Duodenal mucosa (tissue), 2 donors: Measurements from ENCODE around the gene CHST7.

Experiments
- H3K27ac ChIP-seq: one replicate; pipeline ENCODE4 v1.7.0; 2013; ENCODE audit warnings: low read depth, low read length
- H3K27me3 ChIP-seq, 2 donors: one replicate each; pipeline ENCODE4 v1.7.0; 2013; ENCODE audit warnings: low read length in 2 of 2, control low read depth in 1 of 2; ENCODE audit not compliant: insufficient read depth in 2 of 2, control insufficient read depth in 1 of 2
- H3K36me3 ChIP-seq, 2 donors: one replicate each; pipeline ENCODE4 v1.7.0; 2013; ENCODE audit warnings: low read length in 2 of 2, control low read depth in 1 of 2; ENCODE audit not compliant: insufficient read depth in 2 of 2, control insufficient read depth in 1 of 2
- H3K4me1 ChIP-seq, 2 donors: one replicate each; pipeline ENCODE4 v1.7.0; 2013; ENCODE audit warnings: low read length in 2 of 2, control low read depth in 1 of 2; ENCODE audit not compliant: insufficient read depth in 2 of 2, control insufficient read depth in 1 of 2
- H3K4me3 ChIP-seq, 2 donors: one replicate each; pipeline ENCODE4 v1.7.0; 2013; ENCODE audit warnings: low read length in 2 of 2, low read depth in 1 of 2
- H3K9ac ChIP-seq, 2 donors: one replicate each; pipeline ENCODE4 v1.7.0; 2013; ENCODE audit warnings: low read length in 2 of 2, low read depth in 1 of 2
- H3K9me3 ChIP-seq, 2 donors: one replicate each; pipeline ENCODE4 v1.7.0; 2013; ENCODE audit warnings: low read length in 2 of 2, control low read depth in 1 of 2; ENCODE audit not compliant: control insufficient read depth in 1 of 2

The CHST7 gene

GRCh38 chrX:46572340-46572936, 1.1 kb upstream of the CHST7 start:
- Histone ChIP-seq H3K4me1 (peaks cover 0 to 4% of the 10 kb centered on the region in 2 donors), H3K27ac (no peak overlapping the region), H3K4me3 (no peak overlapping the region), H3K9ac (no peak overlapping the region), H3K27me3 (no peaks in the 10 kb centered on the region), H3K36me3 (no peaks in the 10 kb centered on the region), H3K9me3 (no peaks in the 10 kb centered on the region)

- Histone ChIP-seq H3K9ac (no peak overlapping the region), H3K4me3 (peak overlapping the region; percentile 60 to 68), H3K27ac (no peak overlapping the region)
These were observed 568 bp downstream of the CHST7 start for GRCh38 chrX:46573892-46574773.

GRCh38 chrX:46574774-46575381, 1.3 kb downstream of the CHST7 start:
- Histone ChIP-seq H3K4me3 (peak overlapping the region; percentile 60 to 68), H3K9ac (no peak overlapping the region), H3K27ac (no peak overlapping the region), H3K36me3 (no peaks in the 10 kb centered on the region), H3K27me3 (no peaks in the 10 kb centered on the region), H3K9me3 (no peaks in the 10 kb centered on the region), H3K4me1 (peaks cover 0 to 4% of the 10 kb centered on the region in 2 donors)

More at GRCh38 chrX:46573892-46574773, 568 bp downstream of the CHST7 start:
- no peaks in the 10 kb centered on the region for H3K27me3 ChIP-seq
- H3K4me1 ChIP-seq, result peaks cover 0 to 4% of the 10 kb centered on the region in 2 donors
- no peaks in the 10 kb centered on the region for H3K36me3 ChIP-seq
- H3K9me3 ChIP-seq, result no peaks in the 10 kb centered on the region

GRCh38 chrX:46575586-46575985, 2.0 kb downstream of the CHST7 start:
- H3K4me3 ChIP-seq, result peak overlapping the region; percentile 60 to 68
- H3K4me1 ChIP-seq, result peaks cover 0 to 4% of the 10 kb centered on the region in 2 donors
- no peaks in the 10 kb centered on the region for H3K9me3 ChIP-seq
- H3K9ac ChIP-seq, result no peak overlapping the region
- H3K27ac ChIP-seq, result no peak overlapping the region
- H3K27me3 ChIP-seq, result no peaks in the 10 kb centered on the region
- H3K36me3 ChIP-seq, result no peaks in the 10 kb centered on the region

- H3K9me3 ChIP-seq, result no peaks in the 10 kb centered on the region
- H3K27ac ChIP-seq, result no peak overlapping the region
- H3K27me3 ChIP-seq, result no peaks in the 10 kb centered on the region
- H3K36me3 ChIP-seq, result no peaks in the 10 kb centered on the region
- peaks cover 0 to 4% of the 10 kb centered on the region in 2 donors for H3K4me1 ChIP-seq
- no peak overlapping the region for H3K9ac ChIP-seq
- H3K4me3 ChIP-seq, result peak overlapping the region in 1 of 2 donors; percentile 68
These were observed 2.4 kb downstream of the CHST7 start for GRCh38 chrX:46575991-46576392.

- H3K9me3 ChIP-seq, result no peaks in the 10 kb centered on the region
- no peak overlapping the region for H3K4me3 ChIP-seq
- no peaks in the 10 kb centered on the region for H3K36me3 ChIP-seq
- no peaks in the 10 kb centered on the region for H3K27me3 ChIP-seq
- H3K27ac ChIP-seq, result no peak overlapping the region
- peaks cover 0 to 4% of the 10 kb centered on the region in 2 donors for H3K4me1 ChIP-seq
- no peak overlapping the region for H3K9ac ChIP-seq
These were observed 2.9 kb downstream of the CHST7 start for GRCh38 chrX:46576458-46576857.

- peaks cover 0 to 4% of the 10 kb centered on the region in 2 donors for H3K4me1 ChIP-seq
- H3K9me3 ChIP-seq, result no peaks in the 10 kb centered on the region
- no peaks in the 10 kb centered on the region for H3K36me3 ChIP-seq
- no peak overlapping the region for H3K4me3 ChIP-seq
- no peaks in the 10 kb centered on the region for H3K27me3 ChIP-seq
- H3K9ac ChIP-seq, result no peak overlapping the region
- no peak overlapping the region for H3K27ac ChIP-seq
These were observed 3.8 kb downstream of the CHST7 start for GRCh38 chrX:46577221-46578005.

- Histone ChIP-seq H3K9me3 (no peaks in the 10 kb centered on the region), H3K4me1 (peaks cover 0 to 4% of the 10 kb centered on the region in 2 donors), H3K27ac (no peak overlapping the region), H3K27me3 (no peaks in the 10 kb centered on the region), H3K4me3 (no peak overlapping the region), H3K9ac (no peak overlapping the region), H3K36me3 (no peaks in the 10 kb centered on the region)
These were observed 5.7 kb downstream of the CHST7 start for GRCh38 chrX:46579250-46579649.

- H3K9me3 ChIP-seq, result no peaks in the 10 kb centered on the region
- no peak overlapping the region for H3K27ac ChIP-seq
- no peaks in the 10 kb centered on the region for H3K4me1 ChIP-seq
- H3K4me3 ChIP-seq, result no peak overlapping the region
- no peaks in the 10 kb centered on the region for H3K27me3 ChIP-seq
- H3K9ac ChIP-seq, result no peak overlapping the region
- no peaks in the 10 kb centered on the region for H3K36me3 ChIP-seq
These were observed 7.0 kb downstream of the CHST7 start for GRCh38 chrX:46580613-46581012.
